Measurements from ENCODE around the gene PLCG2. TPM values are rescaled to one million over a fixed set of nuclear protein-coding genes. Genes with fewer than 3 reads are reported as not detected.

PLCG2 gene
- total RNA-seq, 6 experiments from 2014 or later, result 11.1 to 23.1 (median 17.7) TPM

- no peak overlapping the region for H3K4me3 ChIP-seq
- no peaks in the 10 kb centered on the region for H3K4me1 ChIP-seq
- DNase-seq, result no peak
- no peak for TF ChIP-seq POLR2A (IDR thresholded peaks at IDR 0.05)
- TF ChIP-seq, protein P1, sequence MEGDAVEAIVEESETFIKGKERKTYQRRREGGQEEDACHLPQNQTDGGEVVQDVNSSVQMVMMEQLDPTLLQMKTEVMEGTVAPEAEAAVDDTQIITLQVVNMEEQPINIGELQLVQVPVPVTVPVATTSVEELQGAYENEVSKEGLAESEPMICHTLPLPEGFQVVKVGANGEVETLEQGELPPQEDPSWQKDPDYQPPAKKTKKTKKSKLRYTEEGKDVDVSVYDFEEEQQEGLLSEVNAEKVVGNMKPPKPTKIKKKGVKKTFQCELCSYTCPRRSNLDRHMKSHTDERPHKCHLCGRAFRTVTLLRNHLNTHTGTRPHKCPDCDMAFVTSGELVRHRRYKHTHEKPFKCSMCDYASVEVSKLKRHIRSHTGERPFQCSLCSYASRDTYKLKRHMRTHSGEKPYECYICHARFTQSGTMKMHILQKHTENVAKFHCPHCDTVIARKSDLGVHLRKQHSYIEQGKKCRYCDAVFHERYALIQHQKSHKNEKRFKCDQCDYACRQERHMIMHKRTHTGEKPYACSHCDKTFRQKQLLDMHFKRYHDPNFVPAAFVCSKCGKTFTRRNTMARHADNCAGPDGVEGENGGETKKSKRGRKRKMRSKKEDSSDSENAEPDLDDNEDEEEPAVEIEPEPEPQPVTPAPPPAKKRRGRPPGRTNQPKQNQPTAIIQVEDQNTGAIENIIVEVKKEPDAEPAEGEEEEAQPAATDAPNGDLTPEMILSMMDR (IDR thresholded peaks at IDR 0.05), result no peak
- 65% methylated on average over 4 of the region's 5 CpGs for WGBS (ENCODE audit: insufficient coverage, low coverage, low lambda C conversion rate, missing lambda C conversion rate)
- no peaks in the 10 kb centered on the region for H3K36me3 ChIP-seq
- no peaks in the 10 kb centered on the region for H3K9me3 ChIP-seq
- H3K27ac ChIP-seq, result no peak overlapping the region
- H3K27me3 ChIP-seq, result no peaks in the 10 kb centered on the region
- intact Hi-C loops (cut with DNase I), result no loop called here
- ATAC-seq, result no peak
Measured at GRCh38 chr16:81987706-81988105, 208.6 kb downstream of the PLCG2 start.

- H3K9me3 ChIP-seq, result no peaks in the 10 kb centered on the region
- H3K27me3 ChIP-seq, result no peaks in the 10 kb centered on the region
- TF ChIP-seq POLR2A (IDR thresholded peaks at IDR 0.05), result no peak
- TF ChIP-seq, protein P1 (IDR thresholded peaks at IDR 0.05), result no peak
- WGBS (ENCODE audit: insufficient coverage, low coverage, low lambda C conversion rate, missing lambda C conversion rate), result 38% methylated on average over 1 of the region's 3 CpGs
- ATAC-seq (no peak), DNase-seq (no peak)
- no peaks in the 10 kb centered on the region for H3K4me1 ChIP-seq
- no peaks in the 10 kb centered on the region for H3K36me3 ChIP-seq
- intact Hi-C loops (cut with DNase I), result no loop called here
- no peak overlapping the region for H3K27ac ChIP-seq
- no peak overlapping the region for H3K4me3 ChIP-seq
Measured at GRCh38 chr16:81992859-81993258, 213.8 kb downstream of the PLCG2 start.

DNA sequence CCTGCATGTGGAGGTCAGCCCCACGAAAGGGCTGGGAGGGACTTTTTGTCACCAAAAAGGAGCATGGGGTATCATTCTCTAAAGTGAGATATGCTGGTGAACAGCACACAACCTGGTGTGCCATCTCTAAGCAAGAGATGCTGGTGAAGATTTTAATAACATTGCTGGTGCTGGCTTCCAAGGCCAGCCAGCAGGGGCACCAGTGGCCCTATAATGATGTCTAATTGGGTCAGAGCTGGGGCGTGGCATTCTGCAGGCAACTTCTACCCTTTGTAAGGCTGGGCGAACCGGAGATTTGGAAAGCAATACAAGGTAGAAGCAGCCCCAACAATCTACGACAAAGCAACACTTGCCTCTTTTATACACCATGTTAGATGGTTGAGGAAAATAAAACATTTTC lies 215.4 kb downstream of the PLCG2 start:
- TF ChIP-seq, protein P1 (IDR thresholded peaks at IDR 0.05), result peak in 1 of 4 donors; percentile 27
- no peak for TF ChIP-seq POLR2A (IDR thresholded peaks at IDR 0.05)
- intact Hi-C loops (cut with DNase I), result no loop called here

GRCh38 chr16:81995651-81996050 lies 216.6 kb downstream of the PLCG2 start:
- 76% methylated on average over 3 of the region's 3 CpGs for WGBS (ENCODE audit: insufficient coverage, low coverage, low lambda C conversion rate, missing lambda C conversion rate)

More for the DNA sequence above, 215.4 kb downstream of the PLCG2 start:
- peaks cover 0 to 6% (median 0%) of the 10 kb centered on the region in 4 donors for H3K36me3 ChIP-seq
- WGBS (ENCODE audit: insufficient coverage, low coverage, low lambda C conversion rate, missing lambda C conversion rate), result 91% methylated on average over 4 of the region's 5 CpGs
- no peaks in the 10 kb centered on the region for H3K27me3 ChIP-seq
- peak in 1 of 4 donors; percentile 40 for ATAC-seq
- no peaks in the 10 kb centered on the region for H3K9me3 ChIP-seq
- DNase-seq, result no peak
- H3K27ac ChIP-seq, result no peak overlapping the region
- H3K4me3 ChIP-seq, result no peak overlapping the region
- no peaks in the 10 kb centered on the region for H3K4me1 ChIP-seq

More at GRCh38 chr16:81995651-81996050, 216.6 kb downstream of the PLCG2 start:
- Histone ChIP-seq H3K9me3 (no peaks in the 10 kb centered on the region), H3K36me3 (peaks cover 0 to 14% (median 2%) of the 10 kb centered on the region in 4 donors), H3K4me3 (no peak overlapping the region), H3K4me1 (no peaks in the 10 kb centered on the region), H3K27me3 (no peaks in the 10 kb centered on the region), H3K27ac (no peak overlapping the region)
- TF ChIP-seq POLR2A (IDR thresholded peaks at IDR 0.05), result no peak
- TF ChIP-seq, protein P1 (IDR thresholded peaks at IDR 0.05), result no peak
- DNase-seq (no peak), ATAC-seq (no peak)
- intact Hi-C loops (cut with DNase I), result no loop called here
